ENCODE data around the gene TSPAN18.

GRCh38 chr11:44938066-44938691, 211.4 kb downstream of the TSPAN18 start:
- TF ChIP-seq POLR2A (IDR thresholded peaks at IDR 0.05; ENCODE audit: low read depth) = no peak
- no peak for TF ChIP-seq POLR2AphosphoS5 (IDR thresholded peaks at IDR 0.05)
- TF ChIP-seq CTCF (IDR thresholded peaks at IDR 0.05) = no peak
- no peak for TF ChIP-seq EP300 (IDR thresholded peaks at IDR 0.05)
